ENCODE data around the gene GIMAP8. TPM values are rescaled to one million over a fixed set of nuclear protein-coding genes. Genes with fewer than 3 reads are reported as not detected.

Gene GIMAP8
- total RNA-seq, 1 experiment from 2014 or later: not detected

- no peaks in the 10 kb centered on the region for H3K23me2 ChIP-seq (ENCODE audit: insufficient read length, low read depth, low read length, poor library complexity, severe bottlenecking)
- no peaks in the 10 kb centered on the region for H4K20me1 ChIP-seq (ENCODE audit: control insufficient read depth, insufficient read depth, insufficient read length)
- H3K9me3 ChIP-seq (ENCODE audit: control insufficient read depth, low read depth, low read length): no peaks in the 10 kb centered on the region
- no peak overlapping the region for H3K4me2 ChIP-seq (ENCODE audit: insufficient read depth, insufficient read length, low read length)
- H2AK5ac ChIP-seq (ENCODE audit: insufficient read length, low read length): no peak overlapping the region
- H4K8ac ChIP-seq (replicated peaks; ENCODE audit: insufficient read length, low read depth, low read length): no peak overlapping the region
- H3K56ac ChIP-seq (ENCODE audit: insufficient read length, low read depth, low read length): no peak overlapping the region
- H2BK5ac ChIP-seq (ENCODE audit: insufficient read length, low read length): no peak overlapping the region
- no peak overlapping the region for H2AFZ ChIP-seq (ENCODE audit: low read length)
- Mint-ChIP-seq H3K4me3 (no peak overlapping the region), H3K9me3 (peaks cover 1% of the 10 kb centered on the region in 2 experiments; a peak in 3 of 5 replicates), H3K4me1 (no peaks in the 10 kb centered on the region; a peak in 1 of 4 replicates), H3K27ac (no peak overlapping the region), H3K36me3 (ENCODE audit: insufficient read depth in 1 of 3, low read depth in 3 of 3) (no peaks in the 10 kb centered on the region), H3K27me3 (ENCODE audit: low read depth) (peaks cover 77% of the 10 kb centered on the region)
- H2BK120ac ChIP-seq (ENCODE audit: low read depth, low read length, poor library complexity, severe bottlenecking): no peak overlapping the region
- no peak for TF ChIP-seq CTCF (conservative IDR thresholded peaks at IDR 0.05)
- H3T11ph ChIP-seq (ENCODE audit: low read length): no peak overlapping the region
- no peak overlapping the region for H3K9ac ChIP-seq (ENCODE audit: extremely low read depth, insufficient read length, low read length)
- no peak overlapping the region for H3K14ac ChIP-seq (ENCODE audit: insufficient read depth, low read length)
- H2BK12ac ChIP-seq (ENCODE audit: insufficient read length, low read depth, low read length): no peak overlapping the region
- no peak overlapping the region for H2BK15ac ChIP-seq (ENCODE audit: low read depth, low read length)
- H4K5ac ChIP-seq (ENCODE audit: insufficient read length, low read depth, low read length): no peak overlapping the region
- H3K79me2 ChIP-seq (ENCODE audit: insufficient read depth, low read length): no peaks in the 10 kb centered on the region
- DNase-seq: no peak
- WGBS (ENCODE audit: extremely low coverage, insufficient read length, low lambda C conversion rate): no CpG with 5 or more reads among the region's 3 CpGs
- H3K23ac ChIP-seq (ENCODE audit: insufficient read length, low read depth, low read length): no peak overlapping the region
- no peak overlapping the region for H3K4ac ChIP-seq (ENCODE audit: low read depth, low read length)
- H3K27ac ChIP-seq (ENCODE audit: insufficient read length, low read depth, low read length): no peak overlapping the region
- no peak overlapping the region for H4K91ac ChIP-seq (ENCODE audit: insufficient read length, low read depth, low read length)
- H3K4me1 ChIP-seq (ENCODE audit: insufficient read depth, low read length): no peaks in the 10 kb centered on the region
- H2BK20ac ChIP-seq (ENCODE audit: low read depth, low read length, poor library complexity, severe bottlenecking): no peak overlapping the region
- no peak overlapping the region for H3K18ac ChIP-seq (ENCODE audit: insufficient read length, low read depth, low read length)
- H3K27me3 ChIP-seq (ENCODE audit: insufficient read depth, low read length): no peaks in the 10 kb centered on the region
- no peaks in the 10 kb centered on the region for H3K79me1 ChIP-seq (ENCODE audit: insufficient read depth, low read depth, low read length, poor library complexity, severe bottlenecking)
Measured at GRCh38 chr7:150468241-150468640, 17.8 kb downstream of the GIMAP8 start.

Data from H9 (cell line).